WERI-Rb-1 (cell line): ENCODE data around the gene IGFBP5.
A peak's percentile ranks its signal among the peaks of the same experiment; 100 is the strongest.

ENCODE experiments used
- DNase-seq: peaks from one replicate; pipeline ENCODE4 v3.0.0-alpha.2; 2020
- H3K27ac ChIP-seq: fragments of 250-450 bp; sonication (Bioruptor Pico); 2 replicates; pipeline ENCODE4 v1.5.1; 2020; ENCODE audit warnings: mild to moderate bottlenecking, moderate library complexity
- H3K27me3 ChIP-seq: fragments of 250-450 bp; sonication (Bioruptor Pico); 2 replicates; pipeline ENCODE4 v1.5.1; 2021; ENCODE audit warnings: mild to moderate bottlenecking, low read depth, moderate library complexity; ENCODE audit not compliant: insufficient read depth, severe bottlenecking
- H3K36me3 ChIP-seq: fragments of 250-450 bp; sonication (Bioruptor Pico); 2 replicates; pipeline ENCODE4 v1.5.1; 2020; ENCODE audit warnings: mild to moderate bottlenecking, moderate library complexity
- H3K4me3 ChIP-seq: 2 replicates; pipeline ENCODE4 v1.5.1; 2011; ENCODE audit warnings: low read depth, mild to moderate bottlenecking, control low read depth, low read length
- H3K9me3 ChIP-seq: fragments of 250-450 bp; sonication (Bioruptor Pico); 2 replicates; pipeline ENCODE4 v1.5.1; 2021; ENCODE audit warnings: mild to moderate bottlenecking, moderate library complexity; ENCODE audit not compliant: severe bottlenecking
- CTCF ChIP-seq: IDR thresholded peaks from 2 replicates; pipeline ENCODE4 v1.5.1; 2011; ENCODE audit warnings: low read depth, mild to moderate bottlenecking, control low read depth, inconsistent platforms, low read length

Gene IGFBP5

GRCh38 chr2:216690853-216691741 lies 4.3 kb downstream of the IGFBP5 start:
- peak; percentile 26 for DNase-seq
- Histone ChIP-seq H3K4me3 (no peak overlapping the region), H3K27ac (no peak overlapping the region), H3K36me3 (no peaks in the 10 kb centered on the region), H3K27me3 (no peaks in the 10 kb centered on the region), H3K9me3 (no peaks in the 10 kb centered on the region)
- no peak for TF ChIP-seq CTCF

GRCh38 chr2:216690456-216690852 lies 4.9 kb downstream of the IGFBP5 start:
- H3K36me3 ChIP-seq = no peaks in the 10 kb centered on the region
- DNase-seq = no peak
- TF ChIP-seq CTCF = no peak
- H3K9me3 ChIP-seq = no peaks in the 10 kb centered on the region
- H3K4me3 ChIP-seq = no peak overlapping the region
- H3K27me3 ChIP-seq = no peaks in the 10 kb centered on the region
- no peak overlapping the region for H3K27ac ChIP-seq

- no peaks in the 10 kb centered on the region for H3K36me3 ChIP-seq
- H3K9me3 ChIP-seq = no peaks in the 10 kb centered on the region
- no peaks in the 10 kb centered on the region for H3K27me3 ChIP-seq
- no peak for DNase-seq
- no peak overlapping the region for H3K4me3 ChIP-seq
- no peak overlapping the region for H3K27ac ChIP-seq
- TF ChIP-seq CTCF = no peak
These were observed 6.0 kb downstream of the IGFBP5 start for GRCh38 chr2:216689397-216689796.

GRCh38 chr2:216688731-216689340 lies 6.5 kb downstream of the IGFBP5 start:
- Histone ChIP-seq H3K4me3 (no peak overlapping the region), H3K27me3 (no peaks in the 10 kb centered on the region), H3K9me3 (no peaks in the 10 kb centered on the region), H3K27ac (no peak overlapping the region), H3K36me3 (no peaks in the 10 kb centered on the region)
- no peak for TF ChIP-seq CTCF
- DNase-seq = no peak

GRCh38 chr2:216687646-216688045 lies 7.7 kb downstream of the IGFBP5 start:
- no peaks in the 10 kb centered on the region for H3K36me3 ChIP-seq
- TF ChIP-seq CTCF = peak; percentile 69
- no peaks in the 10 kb centered on the region for H3K9me3 ChIP-seq
- DNase-seq = peak; percentile 50
- no peaks in the 10 kb centered on the region for H3K27me3 ChIP-seq
- no peak overlapping the region for H3K27ac ChIP-seq
- no peak overlapping the region for H3K4me3 ChIP-seq
